Measurements from ENCODE around the gene MYADM.
"Not testable (repeated sequence)": the region's sequence is repeated elsewhere in the genome, so short reads cannot be mapped to it uniquely, and the experiment has no call there.

MYADM gene

DNA sequence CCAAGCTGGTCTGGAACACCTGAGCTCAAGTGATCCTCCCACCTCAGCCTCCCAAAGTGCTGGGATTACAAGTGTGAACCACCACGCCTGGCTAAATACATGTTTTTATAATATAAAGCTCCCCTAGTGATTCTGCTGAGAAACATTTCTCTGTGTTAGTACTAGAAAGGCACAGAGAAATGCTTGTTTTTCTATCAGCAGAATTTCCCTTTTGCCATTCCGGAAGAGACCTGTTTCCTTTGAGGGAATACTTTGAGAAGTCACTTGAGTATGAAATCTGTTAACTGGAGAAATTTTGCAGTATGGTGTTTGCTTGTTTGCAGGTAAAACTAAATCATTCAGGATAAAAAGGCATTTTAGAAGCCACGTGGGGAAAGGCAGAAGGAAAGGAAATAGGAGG, 39.2 kb upstream of the MYADM start:
- no peak for TF ChIP-seq ZFX (IDR thresholded peaks at IDR 0.05; ENCODE audit: borderline replicate concordance)
- TF ChIP-seq, protein P1, sequence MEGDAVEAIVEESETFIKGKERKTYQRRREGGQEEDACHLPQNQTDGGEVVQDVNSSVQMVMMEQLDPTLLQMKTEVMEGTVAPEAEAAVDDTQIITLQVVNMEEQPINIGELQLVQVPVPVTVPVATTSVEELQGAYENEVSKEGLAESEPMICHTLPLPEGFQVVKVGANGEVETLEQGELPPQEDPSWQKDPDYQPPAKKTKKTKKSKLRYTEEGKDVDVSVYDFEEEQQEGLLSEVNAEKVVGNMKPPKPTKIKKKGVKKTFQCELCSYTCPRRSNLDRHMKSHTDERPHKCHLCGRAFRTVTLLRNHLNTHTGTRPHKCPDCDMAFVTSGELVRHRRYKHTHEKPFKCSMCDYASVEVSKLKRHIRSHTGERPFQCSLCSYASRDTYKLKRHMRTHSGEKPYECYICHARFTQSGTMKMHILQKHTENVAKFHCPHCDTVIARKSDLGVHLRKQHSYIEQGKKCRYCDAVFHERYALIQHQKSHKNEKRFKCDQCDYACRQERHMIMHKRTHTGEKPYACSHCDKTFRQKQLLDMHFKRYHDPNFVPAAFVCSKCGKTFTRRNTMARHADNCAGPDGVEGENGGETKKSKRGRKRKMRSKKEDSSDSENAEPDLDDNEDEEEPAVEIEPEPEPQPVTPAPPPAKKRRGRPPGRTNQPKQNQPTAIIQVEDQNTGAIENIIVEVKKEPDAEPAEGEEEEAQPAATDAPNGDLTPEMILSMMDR (IDR thresholded peaks at IDR 0.05), result no peak
- H3K27ac ChIP-seq, result no peak overlapping the region

DNA sequence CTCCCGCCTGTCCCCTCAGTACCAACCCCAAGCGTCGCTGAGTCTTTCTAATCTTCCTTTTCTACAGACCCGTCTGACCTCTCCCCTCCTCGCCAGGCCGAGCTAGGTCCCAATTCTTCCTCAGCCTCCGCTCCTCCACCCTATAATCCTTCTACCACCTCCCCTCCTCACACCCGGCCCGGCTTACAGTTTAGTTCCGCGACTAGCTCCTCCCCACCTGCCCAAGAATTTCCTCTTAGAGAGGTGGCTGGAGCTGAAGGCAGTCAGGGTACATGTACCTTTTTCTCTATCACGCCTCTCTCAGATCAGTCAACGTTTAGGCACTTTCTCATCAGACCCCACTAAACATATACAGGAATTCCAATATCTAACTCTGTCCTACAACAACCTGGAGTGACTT, 34.8 kb upstream of the MYADM start:
- not testable (repeated sequence) for H3K27ac ChIP-seq

DNA sequence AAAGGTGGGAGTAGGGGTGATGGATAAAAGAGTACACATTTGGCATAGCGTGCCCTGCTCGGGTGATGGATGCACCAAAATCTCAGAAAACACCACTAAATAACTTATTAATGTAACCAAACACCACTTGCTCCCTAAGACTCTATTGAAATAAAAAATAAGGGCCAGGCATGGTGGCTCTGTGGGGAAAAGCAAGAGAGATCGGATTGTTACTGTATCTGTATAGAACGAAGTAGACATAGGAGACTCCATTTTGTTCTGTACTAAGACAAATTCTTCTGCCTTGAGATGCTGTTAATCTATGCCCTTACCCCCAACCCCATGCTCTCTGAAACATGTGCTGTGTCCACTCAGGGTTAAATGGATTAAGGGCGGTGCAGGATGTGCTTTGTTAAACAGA, 29.2 kb upstream of the MYADM start:
- not testable (repeated sequence) for H3K27ac ChIP-seq

DNA sequence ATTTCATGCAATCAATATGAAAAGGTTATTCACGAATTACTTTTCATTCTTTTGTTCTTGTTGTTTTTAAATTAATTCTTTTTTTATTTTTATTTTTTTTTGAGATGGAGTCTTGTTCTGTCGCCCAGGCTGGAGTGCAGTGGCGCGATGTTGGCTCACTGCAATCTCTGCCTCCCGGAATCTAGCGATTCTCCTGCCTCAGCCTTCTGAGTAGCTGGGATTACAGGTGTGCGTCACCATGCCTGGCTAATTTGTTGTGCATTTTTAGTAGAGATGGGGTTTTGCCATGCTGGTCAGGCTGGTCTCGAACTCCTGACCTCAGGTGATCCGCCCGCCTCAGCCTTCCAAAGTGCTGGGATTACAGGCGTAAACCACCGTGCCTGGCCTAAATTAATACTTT, 27.4 kb upstream of the MYADM start:
- not testable (repeated sequence) for H3K27ac ChIP-seq

DNA sequence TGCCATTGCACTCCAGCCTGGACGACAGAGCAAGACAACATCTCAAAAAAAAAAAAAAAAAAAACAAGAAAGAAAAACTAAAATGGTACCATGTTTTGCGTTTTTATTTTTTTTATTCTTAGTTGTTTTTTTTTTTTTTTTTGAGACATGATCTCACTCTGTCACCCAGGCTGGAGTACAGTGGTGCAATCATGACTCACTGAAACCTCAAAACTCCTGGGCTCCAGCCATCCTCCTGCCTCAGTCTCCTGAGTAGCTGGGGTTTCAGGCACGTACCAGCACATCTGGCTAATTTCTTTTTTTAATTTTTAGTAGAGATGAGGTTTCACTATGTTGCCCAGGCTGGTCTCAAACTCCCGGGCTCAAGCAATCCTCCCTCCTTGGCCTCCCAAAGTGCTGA, 26.8 kb upstream of the MYADM start:
- H3K27ac ChIP-seq, result not testable (repeated sequence)

DNA sequence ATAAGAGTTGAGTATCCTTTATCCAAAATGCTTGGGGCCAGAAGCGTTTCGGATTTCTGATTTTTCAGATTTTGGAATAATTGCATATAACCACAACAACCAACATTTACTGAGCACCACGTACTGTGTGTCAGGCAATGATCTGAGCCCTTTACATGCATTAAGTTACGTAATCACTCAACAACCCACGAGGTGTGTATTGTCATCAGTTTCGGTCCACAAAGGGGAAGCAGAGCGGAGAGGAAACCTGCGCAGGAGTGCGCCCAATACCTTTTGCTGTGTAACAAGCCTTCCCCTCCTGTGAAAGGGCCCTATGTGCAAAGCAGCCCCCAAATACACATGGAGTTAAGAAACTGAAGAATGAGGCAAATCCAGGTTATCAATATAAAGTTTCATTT, 22.8 kb upstream of the MYADM start:
- H3K27ac ChIP-seq, result no peak overlapping the region
- no peak for TF ChIP-seq ZFX (IDR thresholded peaks at IDR 0.05; ENCODE audit: borderline replicate concordance)
- TF ChIP-seq, protein P1 (IDR thresholded peaks at IDR 0.05), result no peak

DNA sequence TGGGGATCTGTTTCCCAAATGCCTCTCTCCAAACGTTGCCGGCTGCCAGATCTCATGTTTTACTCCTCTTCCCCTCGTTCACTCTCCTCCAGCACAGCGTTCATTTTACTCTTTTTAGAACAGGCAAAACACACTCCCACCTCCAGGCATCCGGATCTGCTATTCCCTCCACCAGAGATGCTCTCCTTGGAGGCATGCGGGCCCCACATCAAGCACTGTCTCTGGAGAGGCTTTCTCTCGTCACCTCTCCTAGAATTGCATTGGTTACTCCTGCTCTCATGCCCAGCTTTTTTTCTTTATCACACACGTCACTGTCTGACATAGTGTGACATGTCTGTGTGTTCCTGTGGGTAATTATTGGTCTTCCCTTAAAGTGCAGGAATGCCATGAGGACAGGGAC, 20.1 kb upstream of the MYADM start:
- H3K27ac ChIP-seq, result no peak overlapping the region
- TF ChIP-seq, protein P1 (IDR thresholded peaks at IDR 0.05), result no peak
- no peak for TF ChIP-seq ZFX (IDR thresholded peaks at IDR 0.05; ENCODE audit: borderline replicate concordance)

DNA sequence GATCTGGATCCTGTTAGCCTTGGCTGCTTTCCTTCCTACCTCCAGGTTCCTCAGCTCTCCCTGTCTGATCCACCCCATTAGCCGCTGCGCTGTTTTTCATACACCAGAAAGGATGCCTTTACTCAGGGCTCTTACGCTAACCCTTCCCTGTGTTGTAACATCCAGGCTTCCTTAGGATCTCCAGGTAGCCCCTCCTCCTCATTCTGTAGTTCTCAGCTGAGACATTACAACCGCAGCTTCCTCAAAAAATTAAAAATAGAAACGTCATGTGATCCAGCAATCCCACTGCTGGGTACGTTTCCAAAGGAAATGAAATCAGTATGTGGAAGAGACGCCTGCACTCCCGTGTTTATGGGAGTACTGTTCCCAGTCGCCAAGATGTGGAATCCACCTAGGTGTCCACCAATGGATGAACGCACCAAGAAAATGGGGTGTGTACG, 18.4 kb upstream of the MYADM start:
- H3K27ac ChIP-seq, result no peak overlapping the region
- no peak for TF ChIP-seq ZFX (IDR thresholded peaks at IDR 0.05; ENCODE audit: borderline replicate concordance)
- TF ChIP-seq, protein P1 (IDR thresholded peaks at IDR 0.05), result no peak

DNA sequence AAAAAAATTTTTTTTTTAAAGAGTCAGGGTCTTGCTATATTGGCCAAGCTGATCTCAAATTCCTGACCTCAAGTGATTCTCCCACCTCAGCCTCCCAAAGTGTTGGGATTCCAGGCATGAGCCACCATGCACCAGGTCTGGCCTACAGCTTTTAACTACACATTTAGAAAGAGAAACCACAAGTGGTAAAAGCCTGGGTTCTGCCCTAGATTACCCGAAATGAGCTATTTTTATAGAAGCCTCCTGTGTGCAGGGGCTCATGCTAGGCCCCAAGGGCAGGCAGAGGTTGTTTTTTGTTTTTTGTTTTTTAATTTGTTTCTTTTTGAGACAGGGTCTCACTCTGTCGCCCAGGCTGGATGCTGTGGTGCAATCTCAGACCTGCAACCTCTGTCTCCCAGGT, 14.0 kb upstream of the MYADM start:
- H3K27ac ChIP-seq, result no peak overlapping the region
- no peak for TF ChIP-seq ZFX (IDR thresholded peaks at IDR 0.05; ENCODE audit: borderline replicate concordance)
- TF ChIP-seq, protein P1 (IDR thresholded peaks at IDR 0.05), result no peak

DNA sequence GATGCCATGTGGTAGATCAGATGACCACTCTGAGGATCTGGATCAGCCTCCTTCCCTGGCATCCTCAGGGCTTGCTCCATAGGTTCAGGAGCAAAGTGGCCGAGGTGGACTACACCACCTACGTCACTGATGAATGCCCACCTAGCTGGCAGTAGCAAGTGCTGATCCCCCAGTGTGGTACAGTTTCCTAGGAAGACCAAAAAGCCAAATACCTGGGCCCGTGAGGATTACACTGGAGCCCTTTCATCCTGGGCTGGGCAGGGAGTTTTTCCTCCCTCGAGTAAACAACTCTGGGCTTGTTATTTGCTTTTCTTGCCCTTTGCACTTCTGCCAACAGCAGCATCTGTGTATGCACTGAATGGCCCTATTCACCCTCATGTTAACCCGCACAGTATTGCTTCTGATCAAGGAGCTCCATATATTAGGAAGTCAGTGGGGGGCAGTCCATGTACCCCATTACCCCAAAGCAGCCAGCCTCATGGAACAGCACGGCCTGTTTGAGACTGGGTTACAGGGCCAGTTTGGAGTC, 3.3 kb upstream of the MYADM start:
- TF ChIP-seq, protein P1 (IDR thresholded peaks at IDR 0.05), result no peak
- no peak for TF ChIP-seq ZFX (IDR thresholded peaks at IDR 0.05; ENCODE audit: borderline replicate concordance)
- H3K27ac ChIP-seq, result peak overlapping the region; percentile 93
